Parathyroid adenoma (tissue), 2 donors: ENCODE data around the gene PRKCQ.

Source experiments
- H2AFZ ChIP-seq: fragments of 300-600 bp; sonication (generic); one replicate; pipeline ENCODE4 v1.7.0; 2017; ENCODE audit warnings: antibody characterized with exemption, mild to moderate bottlenecking
- H3K27ac ChIP-seq: fragments of 300-600 bp; sonication (generic); one replicate; pipeline ENCODE4 v1.7.0; 2017
- H3K27me3 ChIP-seq: fragments of 300-600 bp; sonication (generic); one replicate; pipeline ENCODE4 v1.7.0; 2017; ENCODE audit warnings: low read length; ENCODE audit not compliant: control insufficient read depth, insufficient read depth
- H3K36me3 ChIP-seq: fragments of 300-600 bp; sonication (generic); one replicate; pipeline ENCODE4 v1.7.0; 2017; ENCODE audit warnings: low read length; ENCODE audit not compliant: control insufficient read depth, insufficient read depth
- H3K4me1 ChIP-seq: fragments of 300-600 bp; sonication (generic); one replicate; pipeline ENCODE4 v1.7.0; 2017; ENCODE audit warnings: control low read depth
- H3K4me2 ChIP-seq: fragments of 300-600 bp; sonication (generic); one replicate; pipeline ENCODE4 v1.7.0; 2017; ENCODE audit warnings: low read length
- H3K4me3 ChIP-seq: fragments of 300-600 bp; sonication (generic); one replicate; pipeline ENCODE4 v1.7.0; 2017; ENCODE audit warnings: low read depth, low read length
- H3K79me2 ChIP-seq: fragments of 300-600 bp; sonication (generic); one replicate; pipeline ENCODE4 v1.7.0; 2017; ENCODE audit warnings: control low read depth
- H3K9ac ChIP-seq: fragments of 300-600 bp; sonication (generic); one replicate; pipeline ENCODE4 v1.7.0; 2017; ENCODE audit warnings: mild to moderate bottlenecking
- H3K9me3 ChIP-seq: fragments of 300-600 bp; sonication (generic); one replicate; pipeline ENCODE4 v1.7.0; 2017; ENCODE audit warnings: low read length; ENCODE audit not compliant: control insufficient read depth
- CTCF ChIP-seq: fragments of 300-600 bp; sonication (generic); IDR thresholded peaks from one replicate; pipeline ENCODE4 v1.7.0; 2017; ENCODE audit warnings: antibody characterized with exemption, mild to moderate bottlenecking
- donor health status: primary hyperparathyroidism.

The PRKCQ gene

GRCh38 chr10:6536102-6536501 lies 44.0 kb downstream of the PRKCQ start:
- Histone ChIP-seq H2AFZ (no peak overlapping the region), H3K36me3 (no peaks in the 10 kb centered on the region), H3K27me3 (no peaks in the 10 kb centered on the region), H3K4me1 (no peaks in the 10 kb centered on the region), H3K4me3 (no peak overlapping the region), H3K4me2 (no peak overlapping the region), H3K9me3 (no peaks in the 10 kb centered on the region), H3K9ac (no peak overlapping the region), H3K27ac (no peak overlapping the region), H3K79me2 (no peaks in the 10 kb centered on the region)
- no peak for TF ChIP-seq CTCF

GRCh38 chr10:6535156-6535764 lies 44.8 kb downstream of the PRKCQ start:
- no peak overlapping the region for H2AFZ ChIP-seq
- no peak for TF ChIP-seq CTCF
- H3K36me3 ChIP-seq = no peaks in the 10 kb centered on the region
- no peak overlapping the region for H3K4me3 ChIP-seq
- no peaks in the 10 kb centered on the region for H3K79me2 ChIP-seq
- H3K4me2 ChIP-seq = no peak overlapping the region
- H3K4me1 ChIP-seq = no peaks in the 10 kb centered on the region
- no peaks in the 10 kb centered on the region for H3K9me3 ChIP-seq
- H3K27ac ChIP-seq = no peak overlapping the region
- H3K9ac ChIP-seq = no peak overlapping the region
- no peaks in the 10 kb centered on the region for H3K27me3 ChIP-seq

- Histone ChIP-seq H3K4me3 (no peak overlapping the region), H3K9me3 (no peaks in the 10 kb centered on the region), H3K9ac (no peak overlapping the region), H3K4me2 (no peak overlapping the region), H3K36me3 (no peaks in the 10 kb centered on the region), H2AFZ (no peak overlapping the region), H3K79me2 (no peaks in the 10 kb centered on the region), H3K27ac (no peak overlapping the region), H3K4me1 (no peaks in the 10 kb centered on the region), H3K27me3 (no peaks in the 10 kb centered on the region)
- TF ChIP-seq CTCF = no peak
Observed at GRCh38 chr10:6532321-6532720, 47.8 kb downstream of the PRKCQ start.

GRCh38 chr10:6530966-6531365 lies 49.1 kb downstream of the PRKCQ start:
- Histone ChIP-seq H3K36me3 (no peaks in the 10 kb centered on the region), H3K4me2 (no peak overlapping the region), H3K9ac (no peak overlapping the region), H3K27ac (no peak overlapping the region), H3K4me1 (no peaks in the 10 kb centered on the region), H3K9me3 (no peaks in the 10 kb centered on the region), H3K79me2 (no peaks in the 10 kb centered on the region), H3K4me3 (no peak overlapping the region), H3K27me3 (no peaks in the 10 kb centered on the region), H2AFZ (no peak overlapping the region)
- no peak for TF ChIP-seq CTCF

GRCh38 chr10:6530211-6530840 lies 49.8 kb downstream of the PRKCQ start:
- Histone ChIP-seq H2AFZ (no peak overlapping the region), H3K4me2 (no peak overlapping the region), H3K27me3 (no peaks in the 10 kb centered on the region), H3K79me2 (no peaks in the 10 kb centered on the region), H3K9me3 (no peaks in the 10 kb centered on the region), H3K9ac (no peak overlapping the region), H3K36me3 (no peaks in the 10 kb centered on the region), H3K4me1 (no peaks in the 10 kb centered on the region), H3K27ac (no peak overlapping the region), H3K4me3 (no peak overlapping the region)
- TF ChIP-seq CTCF = no peak
